GM21528 (cell line): ENCODE data around the gene KRTAP10-6.
"Not testable (repeated sequence)": the region's sequence is repeated elsewhere in the genome, so short reads cannot be mapped to it uniquely, and the experiment has no call there.

Source experiments
- ATAC-seq: cut with Tn5 transposase; IDR thresholded peaks from one replicate; pipeline ENCODE4 v1.9.1; 2021; ENCODE audit warnings: mild to moderate bottlenecking, moderate library complexity; ENCODE audit not compliant: unreplicated experiment, low FRiP score

KRTAP10-6 gene

GRCh38 chr21:44564886-44565598 lies 27.3 kb downstream of the KRTAP10-6 start:
- no peak for ATAC-seq

GRCh38 chr21:44564099-44564498 lies 28.2 kb downstream of the KRTAP10-6 start:
- no peak for ATAC-seq

GRCh38 chr21:44558695-44559094 lies 33.6 kb downstream of the KRTAP10-6 start, which contains the start of gene KRTAP10-3:
Gene KRTAP10-3, minus strand, starts transcription at chr21:44558795. Its CDS starts 80 bp downstream, at chr21:44558715.
- no peak for ATAC-seq

DNA sequence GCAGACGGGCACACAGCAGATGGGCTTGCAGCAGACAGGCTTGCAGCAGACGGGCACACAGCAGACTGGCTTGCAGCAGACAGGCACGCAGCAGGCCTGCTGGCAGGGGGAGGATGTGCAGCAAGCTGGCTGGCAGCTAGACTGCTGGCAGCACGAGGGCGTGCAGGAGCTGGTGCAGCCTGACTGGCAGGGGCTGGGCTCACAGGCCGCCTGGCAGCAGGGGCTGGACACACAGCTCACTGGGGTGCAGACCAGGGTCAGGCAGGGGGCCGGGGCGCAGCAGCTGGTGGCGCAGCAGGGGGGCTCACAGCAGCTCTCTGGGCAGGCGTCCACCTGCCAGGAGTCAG lies 34.0 kb downstream of the KRTAP10-6 start:
- ATAC-seq, result not testable (repeated sequence)

DNA sequence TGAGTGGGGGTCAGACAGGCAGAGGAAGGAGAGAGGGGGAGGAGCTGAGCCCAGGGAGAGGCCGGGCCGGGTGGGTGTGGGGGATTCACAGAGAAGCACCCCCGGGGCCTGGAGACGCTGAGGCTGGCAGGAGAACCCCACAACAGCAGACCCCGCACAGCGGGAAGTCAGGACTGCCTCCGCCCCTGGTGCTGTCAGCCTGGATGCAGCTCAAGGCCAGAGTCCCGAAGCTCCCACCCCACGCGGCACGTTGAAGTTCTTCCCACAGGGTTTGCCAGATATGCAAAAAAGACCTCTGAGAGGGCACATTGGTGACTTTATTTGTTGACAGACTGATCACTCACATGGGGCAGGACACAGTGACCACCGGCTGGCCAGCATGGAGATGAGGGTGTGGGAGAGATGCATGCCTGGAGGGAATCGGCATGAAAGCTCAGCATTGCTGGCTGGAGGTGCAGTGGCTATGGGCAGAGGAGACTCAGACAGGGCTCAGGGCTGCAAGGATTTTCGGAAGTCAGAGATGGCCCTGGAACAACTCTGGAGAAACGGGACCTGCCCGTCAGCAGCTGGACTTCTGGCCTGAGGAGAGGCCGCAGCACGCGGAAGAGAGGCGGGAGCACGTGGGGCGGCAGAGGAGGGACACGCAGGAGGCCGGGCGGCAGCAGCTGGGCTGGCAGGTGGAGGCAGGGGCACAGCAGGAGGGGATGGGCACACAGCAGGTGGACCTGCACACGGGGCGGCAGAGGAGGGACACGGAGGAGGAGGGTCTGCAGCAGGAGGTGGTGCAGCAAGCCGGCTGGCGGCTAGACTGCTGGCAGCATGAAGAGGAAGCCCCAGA lies 34.6 kb downstream of the KRTAP10-6 start:
- no peak for ATAC-seq

DNA sequence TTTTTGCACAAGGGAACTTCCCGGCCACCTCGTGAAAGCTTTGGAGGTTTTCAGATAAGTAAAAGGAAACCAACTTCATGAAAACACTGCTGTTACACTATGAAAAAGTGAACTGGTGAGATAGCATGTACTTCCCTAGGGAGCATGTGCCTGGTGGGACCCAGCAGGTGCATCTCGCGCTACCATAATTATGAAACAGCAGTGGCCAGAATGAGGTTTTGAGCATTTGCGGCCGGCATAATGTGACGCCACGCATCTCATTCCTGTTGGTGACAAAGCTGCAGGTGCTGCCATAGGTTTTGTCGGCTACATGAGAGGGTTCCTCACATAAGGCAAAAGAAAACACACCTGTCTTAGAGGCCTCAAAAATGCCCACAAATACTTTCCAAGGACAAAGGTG lies 35.4 kb downstream of the KRTAP10-6 start:
- ATAC-seq, result no peak

DNA sequence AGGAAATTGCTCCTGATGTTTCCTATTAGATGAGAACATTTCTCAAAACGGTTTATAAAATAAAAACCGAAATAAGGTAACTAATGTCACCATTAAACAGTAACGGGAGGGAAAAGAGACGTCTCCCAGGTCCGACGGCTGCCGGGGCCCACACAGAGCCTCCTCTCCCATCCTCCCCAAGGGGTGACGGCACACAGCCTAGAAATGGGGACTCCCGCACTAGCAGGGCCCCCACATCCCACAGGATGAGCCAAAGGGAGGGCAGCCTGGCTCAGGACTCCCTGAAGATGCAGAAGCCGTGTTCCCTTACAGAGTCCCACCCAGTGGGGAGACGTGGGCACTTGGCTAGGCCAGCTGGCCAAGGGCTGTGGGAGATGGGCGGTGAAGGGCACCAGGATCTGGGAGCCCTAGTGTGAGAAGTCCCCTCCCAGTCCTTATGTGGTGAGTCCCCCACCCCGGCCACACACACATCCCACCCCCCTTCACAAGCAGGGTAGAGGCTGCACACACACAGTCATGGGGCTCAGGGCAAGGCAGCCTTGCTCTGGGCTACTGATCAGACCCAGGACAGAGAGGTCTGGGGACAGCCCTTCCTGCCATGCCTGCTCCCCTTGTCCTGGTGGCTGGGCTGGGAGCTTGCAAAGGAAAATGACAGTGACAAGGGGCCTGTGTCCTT lies 37.0 kb downstream of the KRTAP10-6 start:
- no peak for ATAC-seq

GRCh38 chr21:44552681-44553080 lies 39.6 kb downstream of the KRTAP10-6 start:
- ATAC-seq, result no peak

DNA sequence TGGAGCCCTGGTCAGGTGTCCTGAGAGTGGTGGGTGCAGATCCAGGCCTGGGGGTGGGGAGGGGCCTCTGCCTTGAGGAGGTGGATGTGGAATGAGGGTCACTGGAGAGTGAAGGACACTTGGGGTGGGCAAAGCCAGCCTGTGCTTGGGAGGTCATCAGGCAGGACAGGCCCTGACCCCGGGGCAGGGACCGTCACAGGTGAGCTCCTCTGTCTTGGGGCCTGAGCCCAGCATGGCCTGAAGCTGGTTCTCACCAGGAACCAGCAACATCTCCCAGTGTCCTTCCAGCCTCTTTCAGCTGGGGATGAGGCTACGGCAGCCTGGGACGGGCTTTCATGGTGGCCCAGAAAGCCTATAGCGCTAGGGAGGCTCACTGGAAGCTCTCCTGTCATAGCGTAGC lies 40.2 kb downstream of the KRTAP10-6 start:
- no peak for ATAC-seq

GRCh38 chr21:44551340-44551961 lies 40.9 kb downstream of the KRTAP10-6 start, which contains the start of gene KRTAP10-2:
Gene KRTAP10-2, minus strand, starts transcription at chr21:44551505. Its CDS starts 47 bp downstream, at chr21:44551458.
- ATAC-seq, result no peak

DNA sequence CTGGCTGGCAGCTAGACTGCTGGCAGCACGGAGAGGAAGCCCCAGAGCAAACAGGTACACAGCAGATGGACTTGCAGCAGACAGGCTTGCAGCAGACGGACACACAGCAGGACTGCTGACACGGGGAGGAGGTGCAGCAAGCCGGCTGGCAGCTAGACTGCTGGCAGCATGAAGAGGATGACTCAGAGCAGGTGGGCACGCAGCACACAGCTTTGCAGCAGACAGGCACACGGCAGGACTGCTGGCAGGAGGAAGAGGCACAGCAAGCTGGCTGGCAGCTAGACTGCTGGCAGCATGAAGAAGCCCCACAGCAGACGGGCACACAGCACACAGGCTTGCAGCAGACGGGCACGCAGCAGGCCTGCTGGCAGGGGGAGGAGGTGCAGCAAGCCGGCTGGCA lies 41.5 kb downstream of the KRTAP10-6 start:
- ATAC-seq, result no peak

- ATAC-seq, result not testable (repeated sequence)
Observed at GRCh38 chr21:44550285-44550684, 42.0 kb downstream of the KRTAP10-6 start.

GRCh38 chr21:44549525-44550211 lies 42.6 kb downstream of the KRTAP10-6 start:
- no peak for ATAC-seq

DNA sequence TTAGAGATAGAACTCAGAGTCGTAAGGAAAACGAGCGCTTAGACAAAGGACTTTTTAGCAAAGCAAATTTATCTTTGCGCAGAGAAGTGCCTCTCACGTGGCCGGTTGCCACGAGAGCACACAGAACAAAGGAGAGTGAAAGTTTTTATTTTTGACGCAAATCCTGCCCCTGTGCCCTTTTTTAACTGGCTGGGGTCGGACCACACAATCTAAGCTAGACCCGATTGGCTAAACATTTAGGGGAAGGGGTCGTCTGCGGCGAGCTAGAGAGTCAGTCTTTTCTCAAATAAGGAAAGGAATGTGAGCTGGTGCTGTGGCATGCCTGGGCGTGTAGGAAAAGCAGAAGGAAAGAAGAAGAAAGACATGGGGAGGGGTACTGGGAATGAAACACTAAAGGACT lies 43.4 kb downstream of the KRTAP10-6 start:
- no peak for ATAC-seq

DNA sequence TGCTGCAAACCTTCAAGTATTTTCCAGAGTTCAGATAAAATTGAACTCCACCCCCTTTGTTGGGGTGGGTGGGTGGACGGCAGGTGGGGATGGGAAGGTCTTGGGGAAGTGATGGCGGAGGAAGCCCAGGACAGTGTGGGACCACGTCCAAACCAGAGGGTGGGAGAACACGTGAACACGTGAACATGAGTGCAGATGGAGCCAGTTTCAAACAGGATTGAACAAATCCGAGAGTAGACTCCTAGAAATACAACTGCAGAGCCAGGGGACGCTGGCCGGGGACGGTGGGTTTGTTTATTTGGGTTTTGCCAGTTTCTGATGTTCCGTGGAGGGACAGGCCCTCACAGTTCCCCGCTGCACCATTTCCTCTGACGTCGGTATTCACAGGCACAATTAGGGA lies 43.9 kb downstream of the KRTAP10-6 start:
- ATAC-seq, result no peak

- ATAC-seq, result no peak
Observed at GRCh38 chr21:44547656-44548331, 44.5 kb downstream of the KRTAP10-6 start.

DNA sequence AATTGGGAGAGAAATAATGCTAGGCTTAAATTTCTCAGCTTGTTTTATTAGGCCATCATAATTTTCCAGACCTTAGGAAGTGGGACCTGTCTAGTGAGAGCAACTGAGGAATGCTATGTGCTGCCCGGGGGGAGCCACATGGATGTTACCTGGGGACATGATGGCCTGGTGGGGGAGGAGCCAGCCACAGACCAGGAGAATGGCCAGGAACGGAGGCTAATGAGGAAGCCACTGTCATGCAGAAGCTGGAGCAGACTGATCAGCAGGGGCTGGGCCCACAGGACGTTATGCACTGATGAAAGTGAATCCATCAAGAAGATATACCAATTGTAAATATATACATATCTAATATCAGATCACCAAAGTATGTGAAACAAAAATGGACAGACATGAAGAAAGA lies 47.7 kb downstream of the KRTAP10-6 start:
- no peak for ATAC-seq

DNA sequence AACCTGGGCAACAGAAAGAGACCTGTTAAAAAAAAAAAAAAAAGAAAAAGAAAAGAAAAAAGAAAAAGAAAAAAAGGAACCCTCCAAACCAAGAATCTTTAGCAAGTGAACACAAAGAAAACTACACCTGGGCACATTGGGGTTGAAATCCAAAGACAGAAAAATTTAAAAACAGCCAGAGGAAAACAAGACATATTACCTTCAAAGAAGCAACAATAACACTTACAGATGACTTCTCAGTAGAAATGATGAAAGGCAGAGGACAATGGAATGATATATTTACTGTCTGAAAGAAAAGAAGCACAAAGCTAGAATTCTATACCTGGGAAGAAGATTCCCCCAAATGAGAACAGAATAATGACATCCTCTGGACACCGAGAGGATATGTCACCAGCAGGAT lies 49.6 kb downstream of the KRTAP10-6 start:
- no peak for ATAC-seq
